Calu3 (cell line): Measurements from ENCODE around the gene UBXN4. TPM values are rescaled to one million over a fixed set of nuclear protein-coding genes. Genes with fewer than 3 reads are reported as not detected.

Source experiments
- BruUV-seq: library from RNA; stranded (reverse); fragments of 400-500 nt; replicated peaks from 2 replicates; lab custom pipeline; 2021; lab: Mats Ljungman, UMichigan
- CTCF ChIA-PET: fragments of 300-600 bp; sonication (Branson Sonifier 250); formaldehyde crosslinking; loops from one replicate; lab custom pipeline; 2022; ENCODE audit warnings: antibody characterized with exemption; lab: Charles Lee
- DNase-seq: peaks from one replicate; pipeline ENCODE4 v3.0.0; 2022
- H3K27ac Mint-ChIP-seq: one replicate; pipeline ENCODE4 v1.8.0; 2022; ENCODE audit warnings: mixed read lengths; ENCODE audit not compliant: unreplicated experiment
- H3K27me3 Mint-ChIP-seq: one replicate; pipeline ENCODE4 v1.8.0; 2022; ENCODE audit warnings: mixed read lengths; ENCODE audit not compliant: unreplicated experiment
- H3K36me3 Mint-ChIP-seq: one replicate; pipeline ENCODE4 v1.8.0; 2022; ENCODE audit warnings: mild to moderate bottlenecking, moderate library complexity, mixed read lengths; ENCODE audit not compliant: insufficient read depth, unreplicated experiment
- H3K4me1 Mint-ChIP-seq: one replicate; pipeline ENCODE4 v1.8.0; 2022; ENCODE audit warnings: mild to moderate bottlenecking, low read depth, mixed read lengths; ENCODE audit not compliant: unreplicated experiment
- H3K4me3 Mint-ChIP-seq: one replicate; pipeline ENCODE4 v1.8.0; 2022; ENCODE audit warnings: mild to moderate bottlenecking, low read depth, moderate library complexity, mixed read lengths; ENCODE audit not compliant: unreplicated experiment
- H3K9me3 Mint-ChIP-seq: one replicate; pipeline ENCODE4 v1.8.0; 2022; ENCODE audit warnings: low read depth, mixed read lengths; ENCODE audit not compliant: unreplicated experiment
- intact Hi-C: fragments of 100-400 bp; cut with micrococcal nuclease; formaldehyde crosslinking; loops from one replicate; pipeline ENCODE4 v1.10.0; 2022; ENCODE audit not compliant: unreplicated experiment
- total RNA-seq: library from RNA; stranded (reverse); gene quantifications from 2 replicates; pipeline ENCODE4 v1.2.3, GENCODE V29; 2022
- TF ChIP-seq, protein P1 (sequence below): fragments of 200-600 bp; IDR thresholded peaks from one replicate; pipeline ENCODE4 v1.8.0; 2022; ENCODE audit warnings: antibody characterized with exemption; ENCODE audit not compliant: unreplicated experiment

UBXN4 gene
- total RNA-seq, 1 experiment from 2014 or later, result 94.4 TPM

DNA sequence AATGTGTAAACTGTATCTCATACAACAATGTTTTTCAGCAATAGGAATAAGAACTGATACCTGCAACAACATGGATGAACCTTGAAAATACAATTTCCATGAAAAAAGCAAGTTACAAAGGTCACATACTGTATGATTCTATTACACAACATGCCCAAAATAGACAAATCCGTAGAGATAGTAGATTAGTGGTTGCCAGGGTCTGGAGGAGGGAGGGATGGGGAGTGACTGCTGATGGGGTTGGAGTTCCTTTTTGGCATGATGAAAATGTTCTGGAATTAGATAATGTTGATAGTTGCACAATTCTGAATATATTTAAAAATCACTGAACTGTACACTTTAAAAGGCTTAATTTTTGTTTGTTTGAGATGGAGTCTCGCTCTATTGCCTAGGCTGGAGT is 33.8 kb downstream of the UBXN4 start:
- Mint-ChIP-seq H3K27me3 (no peaks in the 10 kb centered on the region), H3K4me3 (no peak overlapping the region), H3K36me3 (peaks cover 46% of the 10 kb centered on the region), H3K9me3 (peaks cover under 1% of the 10 kb centered on the region), H3K27ac (no peak overlapping the region), H3K4me1 (no peaks in the 10 kb centered on the region)
- BruUV-seq, result no TSS peak
- TF ChIP-seq, protein P1, sequence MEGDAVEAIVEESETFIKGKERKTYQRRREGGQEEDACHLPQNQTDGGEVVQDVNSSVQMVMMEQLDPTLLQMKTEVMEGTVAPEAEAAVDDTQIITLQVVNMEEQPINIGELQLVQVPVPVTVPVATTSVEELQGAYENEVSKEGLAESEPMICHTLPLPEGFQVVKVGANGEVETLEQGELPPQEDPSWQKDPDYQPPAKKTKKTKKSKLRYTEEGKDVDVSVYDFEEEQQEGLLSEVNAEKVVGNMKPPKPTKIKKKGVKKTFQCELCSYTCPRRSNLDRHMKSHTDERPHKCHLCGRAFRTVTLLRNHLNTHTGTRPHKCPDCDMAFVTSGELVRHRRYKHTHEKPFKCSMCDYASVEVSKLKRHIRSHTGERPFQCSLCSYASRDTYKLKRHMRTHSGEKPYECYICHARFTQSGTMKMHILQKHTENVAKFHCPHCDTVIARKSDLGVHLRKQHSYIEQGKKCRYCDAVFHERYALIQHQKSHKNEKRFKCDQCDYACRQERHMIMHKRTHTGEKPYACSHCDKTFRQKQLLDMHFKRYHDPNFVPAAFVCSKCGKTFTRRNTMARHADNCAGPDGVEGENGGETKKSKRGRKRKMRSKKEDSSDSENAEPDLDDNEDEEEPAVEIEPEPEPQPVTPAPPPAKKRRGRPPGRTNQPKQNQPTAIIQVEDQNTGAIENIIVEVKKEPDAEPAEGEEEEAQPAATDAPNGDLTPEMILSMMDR, result no peak
- DNase-seq, result no peak
- CTCF ChIA-PET, result no interaction called here
- intact Hi-C loops, result no loop called here

DNA sequence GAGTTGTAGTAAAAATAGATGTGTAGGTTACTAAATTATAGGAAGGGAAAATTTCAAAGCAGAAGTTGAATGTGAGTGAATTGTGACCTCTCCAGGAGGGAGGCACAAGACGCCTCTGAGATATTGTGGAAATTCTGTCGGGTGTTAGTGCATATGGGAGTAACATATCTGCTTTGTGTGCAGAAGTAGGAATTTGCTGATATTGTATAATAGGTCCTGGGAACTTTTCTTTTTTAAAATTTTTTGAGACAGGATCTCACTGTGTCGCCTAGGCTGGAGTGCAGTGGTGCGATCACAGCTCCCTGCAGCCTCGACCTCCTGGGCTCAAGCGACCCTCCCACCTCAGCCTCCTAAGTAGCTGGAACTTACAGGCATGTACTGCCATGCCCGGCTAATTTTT is 34.7 kb downstream of the UBXN4 start:
- no peak overlapping the region for H3K27ac Mint-ChIP-seq
- no peaks in the 10 kb centered on the region for H3K4me1 Mint-ChIP-seq
- CTCF ChIA-PET, result no interaction called here
- no peaks in the 10 kb centered on the region for H3K9me3 Mint-ChIP-seq
- intact Hi-C loops, result no loop called here
- no peak overlapping the region for H3K4me3 Mint-ChIP-seq
- no peaks in the 10 kb centered on the region for H3K27me3 Mint-ChIP-seq
- no peak for DNase-seq
- H3K36me3 Mint-ChIP-seq, result peaks cover 47% of the 10 kb centered on the region
- no TSS peak for BruUV-seq
- TF ChIP-seq, protein P1, result no peak

DNA sequence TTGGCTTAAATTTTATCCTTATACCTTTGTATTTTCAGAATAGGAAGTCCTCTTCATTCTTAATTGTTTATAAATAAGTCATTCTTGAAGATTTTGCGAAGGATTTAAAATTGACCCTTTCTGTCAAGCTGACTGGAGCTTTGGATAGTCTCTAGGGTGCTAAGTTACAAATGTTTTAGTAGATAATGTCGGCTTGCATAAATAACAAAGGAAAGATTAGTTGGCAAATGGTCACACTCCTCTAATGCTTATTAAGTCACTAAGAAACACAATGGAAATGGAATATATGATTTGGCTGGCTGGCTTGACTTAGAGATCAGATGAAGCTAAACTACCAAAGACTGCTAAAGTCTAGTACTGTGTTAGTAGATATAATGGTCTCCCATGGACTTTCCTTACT is 40.6 kb downstream of the UBXN4 start:
- H3K4me3 Mint-ChIP-seq, result no peak overlapping the region
- TF ChIP-seq, protein P1, result no peak
- intact Hi-C loops, result no loop called here
- CTCF ChIA-PET, result interaction anchor here (0.6 kb wide), 1 partner anchor 78 kb away, joined by 3 read pairs; no protein-coding TSS in a partner anchor
- H3K27ac Mint-ChIP-seq, result no peak overlapping the region
- no peaks in the 10 kb centered on the region for H3K9me3 Mint-ChIP-seq
- BruUV-seq, result no TSS peak
- peaks cover 37% of the 10 kb centered on the region for H3K36me3 Mint-ChIP-seq
- no peaks in the 10 kb centered on the region for H3K27me3 Mint-ChIP-seq
- H3K4me1 Mint-ChIP-seq, result no peaks in the 10 kb centered on the region
- no peak for DNase-seq

DNA sequence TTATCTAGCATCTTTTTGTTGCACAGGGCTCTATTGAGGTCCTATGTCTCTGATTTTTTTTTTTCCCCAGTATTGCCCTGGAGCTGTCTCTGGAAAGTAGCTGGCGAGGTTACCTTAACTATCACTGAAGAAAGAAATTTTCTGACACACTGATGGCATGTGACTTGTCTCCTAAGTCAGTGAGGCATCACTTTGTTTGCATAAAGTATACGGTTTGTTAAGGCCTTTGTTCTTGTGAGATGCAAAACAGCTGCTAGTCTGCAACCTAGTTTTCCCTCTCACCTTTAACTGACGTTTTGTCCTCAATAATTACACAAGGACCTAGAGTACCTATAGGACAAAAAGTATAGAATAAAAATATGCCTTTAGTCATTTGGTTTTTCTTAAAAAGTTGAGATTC is 41.8 kb downstream of the UBXN4 start:
- CTCF ChIA-PET, result no interaction called here
- Mint-ChIP-seq H3K36me3 (peaks cover 34% of the 10 kb centered on the region), H3K4me3 (no peak overlapping the region), H3K4me1 (no peaks in the 10 kb centered on the region), H3K27me3 (no peaks in the 10 kb centered on the region), H3K27ac (no peak overlapping the region), H3K9me3 (no peaks in the 10 kb centered on the region)
- BruUV-seq, result no TSS peak
- TF ChIP-seq, protein P1, result no peak
- intact Hi-C loops, result no loop called here
- no peak for DNase-seq
